ENCODE results near the gene GEMIN7.

- TF ChIP-seq CTCF (IDR thresholded peaks at IDR 0.05; ENCODE audit: insufficient read depth, low read length) (no peak), REST (IDR thresholded peaks at IDR 0.05; ENCODE audit: insufficient replicate concordance, low read depth) (no peak), POLR2AphosphoS5 (IDR thresholded peaks at IDR 0.05; ENCODE audit: low read depth) (no peak), SPI1 (IDR thresholded peaks at IDR 0.05; ENCODE audit: borderline replicate concordance, low read depth) (no peak)
These were observed 61.5 kb downstream of the GEMIN7 start for GRCh38 chr19:45140533-45140932.
